Measurements from ENCODE around the gene CTNNAL1. TPM values are rescaled to one million over a fixed set of nuclear protein-coding genes. Genes with fewer than 3 reads are reported as not detected.

CTNNAL1 gene
- total and polyA plus RNA-seq, 2 of the 8 experiments (the other 6 are each of a cell fraction or from before 2014, with no cell fraction given): 23.2 to 66.1 TPM

GRCh38 chr9:108967916-108968315 lies 45.4 kb downstream of the CTNNAL1 start:
- Histone ChIP-seq H3K56ac (replicated peaks; ENCODE audit: insufficient read length, low read depth, low read length) (no peak overlapping the region), H2BK12ac (ENCODE audit: low read depth, low read length) (no peak overlapping the region), H3K23ac (ENCODE audit: insufficient read length) (no peak overlapping the region), H3K23me2 (ENCODE audit: low read depth, low read length) (no peaks in the 10 kb centered on the region), H3K9ac (replicated peaks in 1 of 4; ENCODE audit: extremely low read depth in 1 of 4, low read depth in 3 of 4, low read length in 3 of 4) (no peak overlapping the region), H3K9me3 (ENCODE audit: insufficient read depth in 2 of 2, low read depth in 1 of 2, low read length in 1 of 2) (0 out of 4 replicates have a peak, but pooled peaks cover 0 to 2% of the 10 kb centered on the region in 2 experiments), H3K4ac (replicated peaks; ENCODE audit: insufficient read length, low read depth, low read length) (no peak overlapping the region), H2BK5ac (ENCODE audit: low read depth, low read length) (no peak overlapping the region), H3K36me3 (ENCODE audit: control insufficient read depth in 2 of 4, insufficient read depth in 4 of 4, low read length in 3 of 4) (peaks cover 0 to 21% (median 7%) of the 10 kb centered on the region in 4 experiments; a peak in 6 of 8 replicates), H2BK15ac (ENCODE audit: low read length) (no peak overlapping the region), H4K20me1 (replicated peaks in 1 of 2; ENCODE audit: control insufficient read depth in 1 of 2, insufficient read depth in 2 of 2, low read length in 2 of 2) (peaks cover 0 to 2% of the 10 kb centered on the region in 2 experiments), H3K18ac (ENCODE audit: extremely low read depth, low read length) (no peak overlapping the region), H2AK5ac (ENCODE audit: low read depth, low read length) (no peak overlapping the region), H3K14ac (ENCODE audit: insufficient read length) (no peak overlapping the region), H2AFZ (ENCODE audit: low read length) (no peak overlapping the region), H3K4me2 (ENCODE audit: insufficient read depth in 1 of 2, low read depth in 2 of 2, low read length in 2 of 2) (no peak overlapping the region), H3K4me3 (ENCODE audit: extremely low read depth in 1 of 4, insufficient read depth in 2 of 4, low read depth in 3 of 4, low read length in 4 of 4) (no peak overlapping the region), H3K79me1 (ENCODE audit: low read depth, low read length) (no peaks in the 10 kb centered on the region), H3K27ac (ENCODE audit: low read depth, low read length) (no peak overlapping the region), H3K79me2 (ENCODE audit: control insufficient read depth in 1 of 2, insufficient read depth in 2 of 2, low read length in 2 of 2) (no peaks in the 10 kb centered on the region), H3K4me1 (replicated peaks in 1 of 4; ENCODE audit: control insufficient read depth in 3 of 4, insufficient read depth in 4 of 4, low read length in 3 of 4) (no peaks in the 10 kb centered on the region), H4K91ac (replicated peaks; ENCODE audit: insufficient read length, low read length) (no peak overlapping the region), H4K8ac (ENCODE audit: extremely low read depth, insufficient read depth, low read length) (no peak overlapping the region), H2BK120ac (replicated peaks; ENCODE audit: low read depth, low read length) (no peak overlapping the region), H2BK20ac (ENCODE audit: low read length) (no peak overlapping the region), H4K5ac (ENCODE audit: insufficient read length, low read depth, low read length) (no peak overlapping the region), H3K27me3 (replicated peaks in 1 of 4; ENCODE audit: control insufficient read depth in 3 of 4, extremely low read depth in 1 of 4, insufficient read depth in 3 of 4, low read length in 3 of 4) (no peaks in the 10 kb centered on the region)
- ChIA-PET POLR2A (ENCODE audit: partially characterized antibody) (no interaction called here), CTCF (ENCODE audit: partially characterized antibody) (interaction anchor here (0.6 to 8.0 kb wide), 2 partner anchors 14 to 16 kb away, joined by 3 to 40 read pairs; no protein-coding TSS in a partner anchor)
- DNase-seq (ENCODE audit: low read depth in 1 of 2, low spot score in 2 of 2) (no peak), FAIRE-seq (no peak)
- TF ChIP-seq EP300 (IDR thresholded peaks at IDR 0.05; ENCODE audit: borderline replicate concordance in 1 of 2, low read depth in 2 of 2, low read length in 2 of 2): no peak
- TF ChIP-seq CHD1 (IDR thresholded peaks at IDR 0.05; ENCODE audit: low read depth, low read length): no peak
- TF ChIP-seq POU5F1 (IDR thresholded peaks at IDR 0.05; ENCODE audit: low read depth, low read length): no peak
- TF ChIP-seq CBX5 (IDR thresholded peaks at IDR 0.05; ENCODE audit: low read depth, low read length): no peak
- no peak for TF ChIP-seq SIN3A (conservative IDR thresholded peaks at IDR 0.05 in 1 of 2, IDR thresholded peaks at IDR 0.05 in 1 of 2; ENCODE audit: low read depth in 1 of 2, low read length in 2 of 2)
- no peak for TF ChIP-seq TBP (IDR thresholded peaks at IDR 0.05; ENCODE audit: low read depth, low read length)
- TF ChIP-seq SIX5 (IDR thresholded peaks at IDR 0.05; ENCODE audit: low read depth, low read length): no peak
- TF ChIP-seq SP2 (IDR thresholded peaks at IDR 0.05; ENCODE audit: low read length): no peak
- no peak for TF ChIP-seq KDM1A (IDR thresholded peaks at IDR 0.05; ENCODE audit: borderline replicate concordance, low read length)
- TF ChIP-seq SIRT6 (IDR thresholded peaks at IDR 0.05; ENCODE audit: low read length): no peak
- TF ChIP-seq NANOG (IDR thresholded peaks at IDR 0.05; ENCODE audit: insufficient read depth, low read depth, low read length, poor library complexity, severe bottlenecking): no peak
- TF ChIP-seq, protein P1, sequence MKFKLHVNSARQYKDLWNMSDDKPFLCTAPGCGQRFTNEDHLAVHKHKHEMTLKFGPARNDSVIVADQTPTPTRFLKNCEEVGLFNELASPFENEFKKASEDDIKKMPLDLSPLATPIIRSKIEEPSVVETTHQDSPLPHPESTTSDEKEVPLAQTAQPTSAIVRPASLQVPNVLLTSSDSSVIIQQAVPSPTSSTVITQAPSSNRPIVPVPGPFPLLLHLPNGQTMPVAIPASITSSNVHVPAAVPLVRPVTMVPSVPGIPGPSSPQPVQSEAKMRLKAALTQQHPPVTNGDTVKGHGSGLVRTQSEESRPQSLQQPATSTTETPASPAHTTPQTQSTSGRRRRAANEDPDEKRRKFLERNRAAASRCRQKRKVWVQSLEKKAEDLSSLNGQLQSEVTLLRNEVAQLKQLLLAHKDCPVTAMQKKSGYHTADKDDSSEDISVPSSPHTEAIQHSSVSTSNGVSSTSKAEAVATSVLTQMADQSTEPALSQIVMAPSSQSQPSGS (IDR thresholded peaks at IDR 0.05; ENCODE audit: low read length): no peak
- TF ChIP-seq BRCA1 (IDR thresholded peaks at IDR 0.05; ENCODE audit: low read depth, low read length): no peak
- TF ChIP-seq RFX5 (IDR thresholded peaks at IDR 0.05; ENCODE audit: borderline replicate concordance, low read depth, low read length): no peak
